Urinary bladder (tissue), 4 donors: ENCODE data around the gene CSF3. TPM values are rescaled to one million over a fixed set of nuclear protein-coding genes. Genes with fewer than 3 reads are reported as not detected.
"Not testable (repeated sequence)": the region's sequence is repeated elsewhere in the genome, so short reads cannot be mapped to it uniquely, and the experiment has no call there.

Experiments used
- DNase-seq: peaks from one replicate; pipeline ENCODE4 v3.0.0-alpha.2; 2015; ENCODE audit errors: extremely low spot score
- H3K27ac ChIP-seq: one replicate; pipeline ENCODE4 v1.5.1; 2013; ENCODE audit warnings: low read depth, mild to moderate bottlenecking, moderate library complexity
- H3K36me3 ChIP-seq: one replicate; pipeline ENCODE4 v1.6.1; 2013; ENCODE audit warnings: mild to moderate bottlenecking, moderate library complexity; ENCODE audit not compliant: insufficient read depth
- H3K4me1 ChIP-seq: one replicate; pipeline ENCODE4 v1.6.1; 2013; ENCODE audit warnings: mild to moderate bottlenecking, moderate library complexity; ENCODE audit not compliant: insufficient read depth
- H3K4me3 ChIP-seq: one replicate; pipeline ENCODE4 v1.5.1; 2013; ENCODE audit warnings: low read depth, low read length
- WGBS: extraction: QIAGEN DNeasy Blood & Tissue Kit; methylation state at CpG from one replicate; pipeline ENCODE4 v1.1.7; 2013; 5-methylcytosine and 5-hydroxymethylcytosine counted together
- polyA plus RNA-seq: library from polyadenylated mRNA; stranded (reverse); fragments of 200-250 nt; gene quantifications from one replicate; pipeline ENCODE4 v1.2.3, GENCODE V29; 2013
- total RNA-seq: library from RNA; depleted of rRNA; stranded (reverse); fragments of >200 nt; gene quantifications from one replicate; pipeline ENCODE4 v1.2.3, GENCODE V29; 2014
- donor health status: healthy with polysubstance abuse.
- donor health status: healthy.

Gene CSF3
- total and polyA plus RNA-seq, 2 donors, result 2.3 TPM; not detected in 1

- H3K27ac ChIP-seq, result no peak overlapping the region
- H3K36me3 ChIP-seq, result no peaks in the 10 kb centered on the region
- no peak for DNase-seq
- no peaks in the 10 kb centered on the region for H3K4me1 ChIP-seq
- 91% methylated on average over 7 of the region's 7 CpGs for WGBS
- no peak overlapping the region for H3K4me3 ChIP-seq
Measured at GRCh38 chr17:40004712-40005111, 10.5 kb upstream of the CSF3 start.

- no peaks in the 10 kb centered on the region for H3K36me3 ChIP-seq
- 69% methylated on average over 6 of the region's 6 CpGs for WGBS
- H3K4me3 ChIP-seq, result no peak overlapping the region
- H3K4me1 ChIP-seq, result no peaks in the 10 kb centered on the region
- DNase-seq, result no peak
- H3K27ac ChIP-seq, result no peak overlapping the region
Measured at GRCh38 chr17:40005520-40005919, 9.7 kb upstream of the CSF3 start.

DNA sequence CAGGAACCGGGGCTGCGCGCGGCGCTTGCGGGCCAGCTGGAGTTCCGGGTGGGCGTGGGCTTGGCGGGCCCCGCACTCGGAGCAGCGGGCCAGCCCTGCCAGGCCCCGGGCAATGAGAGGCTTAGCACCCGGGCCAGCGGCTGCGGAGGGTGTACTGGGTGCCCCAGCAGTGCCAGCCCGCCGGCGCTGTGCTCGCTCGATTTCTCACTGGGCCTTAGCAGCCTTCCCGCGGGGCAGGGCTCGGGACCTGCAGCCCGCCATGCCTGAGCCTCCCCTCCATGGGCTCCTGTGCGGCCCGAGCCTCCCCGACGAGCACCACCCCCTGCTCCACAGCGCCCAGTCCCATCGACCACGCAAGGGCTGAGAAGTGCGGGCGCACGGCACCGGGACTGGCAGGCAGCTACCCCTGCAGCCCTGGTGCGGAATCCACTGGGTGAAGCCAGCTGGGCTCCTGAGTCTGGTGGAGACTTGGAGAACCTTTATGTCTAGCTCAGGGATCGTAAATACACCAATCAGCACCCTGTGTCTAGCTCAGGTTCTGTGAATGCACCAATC, 4.2 kb upstream of the CSF3 start:
- H3K4me3 ChIP-seq, DNase-seq, H3K36me3 ChIP-seq, H3K27ac ChIP-seq, H3K4me1 ChIP-seq: not testable (repeated sequence)
- 96% methylated on average over 38 of the region's 38 CpGs for WGBS

- not testable (repeated sequence) for H3K36me3 ChIP-seq, DNase-seq, H3K27ac ChIP-seq, H3K4me1 ChIP-seq, H3K4me3 ChIP-seq
- WGBS, result 78% methylated on average over 21 of the region's 22 CpGs
Measured at GRCh38 chr17:40012017-40012647, 3.1 kb upstream of the CSF3 start.

DNA sequence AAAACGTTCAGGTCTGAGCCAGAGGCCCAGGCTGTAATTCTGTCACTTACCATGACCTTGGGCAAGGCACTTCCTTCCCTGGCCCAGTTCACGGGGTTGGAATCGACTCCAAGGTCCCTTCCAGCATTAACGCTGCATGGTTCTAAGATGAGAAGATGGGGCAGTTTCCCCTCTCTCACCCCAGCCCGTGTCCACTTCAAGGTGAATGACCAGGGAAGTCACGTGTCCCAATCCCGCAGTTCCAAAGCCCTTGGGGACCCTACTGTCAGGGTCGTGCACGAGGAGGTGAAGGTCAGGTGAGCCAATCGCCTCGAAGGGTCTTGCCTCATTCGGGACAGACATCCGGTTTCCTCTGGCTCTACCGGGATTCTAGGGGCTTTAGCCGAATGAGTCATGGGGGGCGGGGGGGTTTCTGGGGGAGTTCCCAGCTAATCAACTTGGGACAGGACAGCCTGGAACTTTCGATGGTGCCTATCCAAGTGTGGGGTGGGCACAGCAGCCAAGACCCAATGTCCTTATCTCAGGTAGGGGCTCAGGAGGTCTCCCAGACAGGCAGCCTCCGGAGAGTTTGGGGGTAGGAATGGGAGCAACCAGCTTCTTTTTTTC, 762 bp upstream of the CSF3 start:
- no peak for DNase-seq
- Histone ChIP-seq H3K4me1 (no peaks in the 10 kb centered on the region), H3K4me3 (no peak overlapping the region), H3K27ac (no peak overlapping the region), H3K36me3 (no peaks in the 10 kb centered on the region)
- WGBS, result 51% methylated on average over 18 of the region's 18 CpGs

DNA sequence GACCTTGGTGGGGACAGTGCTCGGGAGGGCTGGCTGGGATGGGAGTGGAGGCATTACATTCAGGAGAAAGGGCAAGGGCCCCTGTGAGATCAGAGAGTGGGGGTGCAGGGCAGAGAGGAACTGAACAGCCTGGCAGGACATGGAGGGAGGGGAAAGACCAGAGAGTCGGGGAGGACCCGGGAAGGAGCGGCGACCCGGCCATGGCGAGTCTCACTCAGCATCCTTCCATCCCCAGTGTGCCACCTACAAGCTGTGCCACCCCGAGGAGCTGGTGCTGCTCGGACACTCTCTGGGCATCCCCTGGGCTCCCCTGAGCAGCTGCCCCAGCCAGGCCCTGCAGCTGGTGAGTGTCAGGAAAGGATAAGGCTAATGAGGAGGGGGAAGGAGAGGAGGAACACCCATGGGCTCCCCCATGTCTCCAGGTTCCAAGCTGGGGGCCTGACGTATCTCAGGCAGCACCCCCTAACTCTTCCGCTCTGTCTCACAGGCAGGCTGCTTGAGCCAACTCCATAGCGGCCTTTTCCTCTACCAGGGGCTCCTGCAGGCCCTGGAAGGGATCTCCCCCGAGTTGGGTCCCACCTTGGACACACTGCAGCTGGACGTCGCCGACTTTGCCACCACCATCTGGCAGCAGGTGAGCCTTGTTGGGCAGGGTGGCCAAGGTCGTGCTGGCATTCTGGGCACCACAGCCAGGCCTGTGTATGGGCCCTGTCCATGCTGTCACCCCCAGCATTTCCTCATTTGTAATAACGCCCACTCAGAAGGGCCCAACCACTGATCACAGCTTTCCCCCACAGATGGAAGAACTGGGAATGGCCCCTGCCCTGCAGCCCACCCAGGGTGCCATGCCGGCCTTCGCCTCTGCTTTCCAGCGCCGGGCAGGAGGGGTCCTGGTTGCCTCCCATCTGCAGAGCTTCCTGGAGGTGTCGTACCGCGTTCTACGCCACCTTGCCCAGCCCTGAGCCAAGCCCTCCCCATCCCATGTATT, 1.1 kb downstream of the CSF3 start:
- no peak for DNase-seq
- Histone ChIP-seq H3K4me3 (no peak overlapping the region), H3K36me3 (peaks cover 3% of the 10 kb centered on the region), H3K27ac (no peak overlapping the region), H3K4me1 (no peaks in the 10 kb centered on the region)
- 73% methylated on average over 26 of the region's 26 CpGs for WGBS

DNA sequence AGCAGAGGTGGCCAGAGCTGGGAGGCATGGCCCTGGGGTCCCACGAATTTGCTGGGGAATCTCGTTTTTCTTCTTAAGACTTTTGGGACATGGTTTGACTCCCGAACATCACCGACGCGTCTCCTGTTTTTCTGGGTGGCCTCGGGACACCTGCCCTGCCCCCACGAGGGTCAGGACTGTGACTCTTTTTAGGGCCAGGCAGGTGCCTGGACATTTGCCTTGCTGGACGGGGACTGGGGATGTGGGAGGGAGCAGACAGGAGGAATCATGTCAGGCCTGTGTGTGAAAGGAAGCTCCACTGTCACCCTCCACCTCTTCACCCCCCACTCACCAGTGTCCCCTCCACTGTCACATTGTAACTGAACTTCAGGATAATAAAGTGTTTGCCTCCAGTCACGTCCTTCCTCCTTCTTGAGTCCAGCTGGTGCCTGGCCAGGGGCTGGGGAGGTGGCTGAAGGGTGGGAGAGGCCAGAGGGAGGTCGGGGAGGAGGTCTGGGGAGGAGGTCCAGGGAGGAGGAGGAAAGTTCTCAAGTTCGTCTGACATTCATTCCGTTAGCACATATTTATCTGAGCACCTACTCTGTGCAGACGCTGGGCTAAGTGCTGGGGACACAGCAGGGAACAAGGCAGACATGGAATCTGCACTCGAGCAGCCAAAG, 2.3 kb downstream of the CSF3 start:
- 36% methylated on average over 15 of the region's 15 CpGs for whole genome bisulfite sequencing
- Histone ChIP-seq H3K36me3 (peaks cover 3% of the 10 kb centered on the region), H3K4me3 (no peak overlapping the region), H3K4me1 (no peaks in the 10 kb centered on the region), H3K27ac (no peak overlapping the region)
- no peak for DNase-seq

- DNase-seq, result no peak
- Histone ChIP-seq H3K27ac (no peak overlapping the region), H3K4me3 (no peak overlapping the region), H3K4me1 (no peaks in the 10 kb centered on the region), H3K36me3 (peaks cover 3% of the 10 kb centered on the region)
- 22% methylated on average over 15 of the region's 15 CpGs for WGBS
Measured at GRCh38 chr17:40018211-40019121, 3.2 kb downstream of the CSF3 start.

DNA sequence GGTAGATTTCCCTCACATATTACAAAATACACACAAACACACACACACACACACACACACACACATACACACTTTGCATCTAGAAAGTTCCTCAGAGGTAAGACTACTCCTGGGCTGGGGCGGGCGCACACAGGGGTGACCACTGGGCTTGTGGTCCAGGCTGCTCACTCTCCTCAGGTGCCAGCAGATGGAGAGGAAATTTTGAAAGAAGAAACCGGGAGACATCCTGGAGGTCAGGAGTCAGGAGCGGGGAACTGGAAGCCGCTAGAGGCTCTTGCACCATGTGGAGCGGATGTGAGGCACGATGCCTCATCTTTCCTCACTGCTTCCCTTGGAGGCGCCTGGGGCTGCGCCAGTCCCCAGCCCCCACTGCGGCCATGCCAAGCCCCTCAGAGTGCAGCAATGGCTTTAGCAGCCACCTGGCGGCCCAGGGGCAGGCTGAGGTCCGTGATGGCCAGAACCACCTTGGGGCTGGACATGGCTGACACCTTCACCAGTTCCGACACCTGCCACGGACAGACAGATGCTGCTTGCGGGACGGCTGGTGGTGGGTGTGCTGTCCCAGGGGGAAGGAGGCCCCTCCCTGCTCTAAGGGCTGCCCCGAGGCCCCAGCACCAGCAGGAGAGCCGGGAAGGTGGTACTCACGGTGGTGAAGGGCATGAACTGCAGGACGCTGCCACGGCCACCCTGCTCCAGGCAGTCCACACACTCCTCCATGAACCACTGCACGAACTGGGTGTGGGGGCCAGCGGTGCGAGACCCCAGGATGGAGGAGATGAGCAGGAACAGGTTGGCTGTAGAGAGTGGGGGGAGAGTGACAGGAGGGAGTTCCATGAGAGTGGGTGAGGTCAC, 4.1 kb downstream of the CSF3 start:
- no peak for DNase-seq

DNA sequence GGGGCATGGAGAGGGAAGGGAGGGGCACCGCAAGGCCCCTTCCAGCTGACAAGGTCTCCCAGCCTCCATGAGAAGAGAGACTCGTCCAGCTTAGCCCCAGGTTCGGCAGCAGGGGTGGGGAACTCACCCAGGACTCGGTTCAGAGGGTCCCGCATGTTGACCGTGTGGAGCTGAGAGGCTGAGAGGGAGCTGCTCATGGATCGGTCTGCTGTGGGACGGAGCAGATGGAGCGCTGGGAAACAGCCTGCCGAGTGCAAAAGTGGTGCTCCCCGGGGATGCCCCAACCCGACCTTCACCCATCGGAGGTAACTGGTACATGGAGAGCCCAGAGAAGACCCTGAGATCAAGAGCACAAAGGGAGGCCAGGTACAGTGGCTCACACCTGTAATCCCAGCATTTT, 4.9 kb downstream of the CSF3 start:
- 93% methylated on average over 13 of the region's 13 CpGs for WGBS
- peaks cover 3% of the 10 kb centered on the region for H3K36me3 ChIP-seq
- no peak overlapping the region for H3K4me3 ChIP-seq
- no peak for DNase-seq
- no peak overlapping the region for H3K27ac ChIP-seq
- H3K4me1 ChIP-seq, result no peaks in the 10 kb centered on the region

More for the DNA sequence above, 4.1 kb downstream of the CSF3 start:
- peaks cover 3% of the 10 kb centered on the region for H3K36me3 ChIP-seq
- H3K4me1 ChIP-seq, result no peaks in the 10 kb centered on the region
- no peak overlapping the region for H3K27ac ChIP-seq
- H3K4me3 ChIP-seq, result no peak overlapping the region
- WGBS, result 72% methylated on average over 24 of the region's 24 CpGs

DNA sequence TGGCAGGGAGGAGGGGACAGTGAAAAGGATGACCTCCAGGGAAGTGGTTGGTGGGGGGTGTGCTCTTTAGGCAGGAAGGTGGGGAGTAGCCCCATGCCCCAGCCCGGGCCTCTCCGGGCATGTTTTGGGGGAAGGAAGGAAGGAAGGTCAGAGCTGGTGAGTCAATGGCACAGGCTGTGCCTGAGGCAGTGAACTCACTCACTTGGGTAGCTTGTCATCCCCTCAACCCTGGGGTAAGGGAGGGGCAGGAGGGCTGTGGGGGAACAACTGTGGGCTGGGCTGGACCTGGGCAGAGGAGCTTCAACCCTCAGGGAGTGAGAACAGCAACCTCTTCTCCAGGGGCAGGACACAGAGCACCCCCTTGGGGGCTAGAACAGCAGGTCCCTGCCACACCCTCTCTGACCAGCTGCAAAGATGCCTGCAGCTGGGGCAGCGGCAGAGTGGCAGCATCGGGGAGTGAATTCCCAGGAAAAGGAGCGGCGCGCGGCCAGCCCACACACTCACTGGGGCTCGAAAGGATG, 6.3 kb downstream of the CSF3 start:
- H3K4me1 ChIP-seq, result no peaks in the 10 kb centered on the region
- no peak for DNase-seq
- peaks cover 3% of the 10 kb centered on the region for H3K36me3 ChIP-seq
- no peak overlapping the region for H3K4me3 ChIP-seq
- 71% methylated on average over 9 of the region's 9 CpGs for WGBS
- no peak overlapping the region for H3K27ac ChIP-seq

GRCh38 chr17:40022497-40022896, 7.3 kb downstream of the CSF3 start:
- peaks cover 3% of the 10 kb centered on the region for H3K36me3 ChIP-seq
- no peak overlapping the region for H3K4me3 ChIP-seq
- no peaks in the 10 kb centered on the region for H3K4me1 ChIP-seq
- no peak overlapping the region for H3K27ac ChIP-seq
- no peak for DNase-seq
- 96% methylated on average over 9 of the region's 9 CpGs for WGBS
